Uterus (tissue), 2 donors: ENCODE measurements around the gene GARNL3.

Experiments used
- CTCF ChIP-seq, 4 experiments: fragments of 200-600 bp in 2 of 4; fragments of 450-650 bp in 2 of 4; sonication (generic) in 2 of 4; IDR thresholded peaks; one replicate each; pipeline ENCODE4 v1.5.1; 2016 to 2019; ENCODE audit warnings: antibody characterized with exemption in 4 of 4, mild to moderate bottlenecking in 2 of 4, moderate library complexity in 1 of 4
- POLR2A ChIP-seq, 2 donors: fragments of 450-650 bp; IDR thresholded peaks; one replicate each; pipeline ENCODE4 v1.6.1; 2016; ENCODE audit warnings: antibody characterized with exemption in 2 of 2, mild to moderate bottlenecking in 1 of 2, moderate library complexity in 1 of 2

GRCh38 chr9:127263237-127263636 lies 1.3 kb upstream of the GARNL3 start:
- TF ChIP-seq CTCF (IDR thresholded peaks at IDR 0.05) = no peak
- TF ChIP-seq POLR2A (IDR thresholded peaks at IDR 0.05) = no peak
